PFSK-1 (cell line): ENCODE measurements around the gene CADM2.

Experiments
- TAF1 ChIP-seq: IDR thresholded peaks from 2 replicates; pipeline ENCODE4 v1.6.1; 2012; ENCODE audit warnings: low read length, control low read depth, borderline replicate concordance; ENCODE audit not compliant: insufficient read depth
- TF ChIP-seq, protein P1 (sequence below), 2 experiments: IDR thresholded peaks; 2 replicates each; pipeline versions ENCODE4 v1.6.1 to v1.8.0; 2011 to 2012; ENCODE audit warnings: low read depth in 2 of 2, low read length in 2 of 2, control low read depth in 1 of 2, inconsistent platforms in 1 of 2, mild to moderate bottlenecking in 1 of 2, moderate library complexity in 1 of 2; ENCODE audit not compliant: insufficient read depth in 1 of 2

DNA sequence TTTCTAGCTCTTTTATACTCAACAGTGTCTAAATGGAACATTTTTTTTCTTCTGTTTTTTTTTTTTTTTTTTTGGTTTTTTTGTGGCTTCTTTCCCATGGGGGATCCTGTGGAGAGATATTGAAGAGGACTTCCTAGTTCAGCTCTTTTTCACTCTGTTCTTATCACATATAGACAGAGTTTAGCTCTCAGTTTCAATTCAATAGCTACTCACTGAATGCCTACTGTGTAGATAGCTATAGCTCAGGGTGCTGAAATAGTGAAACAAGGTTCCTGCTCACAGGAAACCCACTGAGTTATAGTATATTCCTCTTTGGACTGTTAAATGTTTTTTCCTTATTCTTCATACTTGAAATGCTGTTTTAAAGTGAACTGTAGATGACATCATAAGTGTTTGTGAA, 918.8 kb downstream of the CADM2 start:
- TF ChIP-seq TAF1, result no peak
- TF ChIP-seq, protein P1, sequence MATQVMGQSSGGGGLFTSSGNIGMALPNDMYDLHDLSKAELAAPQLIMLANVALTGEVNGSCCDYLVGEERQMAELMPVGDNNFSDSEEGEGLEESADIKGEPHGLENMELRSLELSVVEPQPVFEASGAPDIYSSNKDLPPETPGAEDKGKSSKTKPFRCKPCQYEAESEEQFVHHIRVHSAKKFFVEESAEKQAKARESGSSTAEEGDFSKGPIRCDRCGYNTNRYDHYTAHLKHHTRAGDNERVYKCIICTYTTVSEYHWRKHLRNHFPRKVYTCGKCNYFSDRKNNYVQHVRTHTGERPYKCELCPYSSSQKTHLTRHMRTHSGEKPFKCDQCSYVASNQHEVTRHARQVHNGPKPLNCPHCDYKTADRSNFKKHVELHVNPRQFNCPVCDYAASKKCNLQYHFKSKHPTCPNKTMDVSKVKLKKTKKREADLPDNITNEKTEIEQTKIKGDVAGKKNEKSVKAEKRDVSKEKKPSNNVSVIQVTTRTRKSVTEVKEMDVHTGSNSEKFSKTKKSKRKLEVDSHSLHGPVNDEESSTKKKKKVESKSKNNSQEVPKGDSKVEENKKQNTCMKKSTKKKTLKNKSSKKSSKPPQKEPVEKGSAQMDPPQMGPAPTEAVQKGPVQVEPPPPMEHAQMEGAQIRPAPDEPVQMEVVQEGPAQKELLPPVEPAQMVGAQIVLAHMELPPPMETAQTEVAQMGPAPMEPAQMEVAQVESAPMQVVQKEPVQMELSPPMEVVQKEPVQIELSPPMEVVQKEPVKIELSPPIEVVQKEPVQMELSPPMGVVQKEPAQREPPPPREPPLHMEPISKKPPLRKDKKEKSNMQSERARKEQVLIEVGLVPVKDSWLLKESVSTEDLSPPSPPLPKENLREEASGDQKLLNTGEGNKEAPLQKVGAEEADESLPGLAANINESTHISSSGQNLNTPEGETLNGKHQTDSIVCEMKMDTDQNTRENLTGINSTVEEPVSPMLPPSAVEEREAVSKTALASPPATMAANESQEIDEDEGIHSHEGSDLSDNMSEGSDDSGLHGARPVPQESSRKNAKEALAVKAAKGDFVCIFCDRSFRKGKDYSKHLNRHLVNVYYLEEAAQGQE (IDR thresholded peaks at IDR 0.05; ENCODE audit: insufficient read depth in 1 of 2, low read depth in 2 of 2, low read length in 2 of 2), result no peak
